Stomach (tissue), 9 donors: ENCODE data around the gene NPAS2. TPM values are rescaled to one million over a fixed set of nuclear protein-coding genes. Genes with fewer than 3 reads are reported as not detected.

Experiments used
- DNase-seq, 2 donors: peaks; one replicate each; pipeline versions ENCODE4 v3.0.0 to v3.0.0-alpha.2; 2013 to 2019
- H3K27ac ChIP-seq, 5 donors: fragments of 200-600 bp in 4 of 5; sonication (generic) in 4 of 5; one replicate each; pipeline ENCODE4 v1.5.1; 2013 to 2019; ENCODE audit warnings: mild to moderate bottlenecking in 1 of 5, moderate library complexity in 1 of 5
- H3K27me3 ChIP-seq, 3 donors: fragments of 200-600 bp; sonication (generic); one replicate each; pipeline ENCODE4 v1.5.1; 2017 to 2019; ENCODE audit warnings: mixed run types in 1 of 3
- H3K36me3 ChIP-seq, 4 donors: fragments of 200-600 bp; sonication (generic); 1 replicate in 3 of 4; 2 replicates in 1 of 4; pipeline ENCODE4 v1.5.1; 2016 to 2019
- H3K4me1 ChIP-seq, 4 donors: fragments of 200-600 bp; sonication (generic); one replicate each; pipeline ENCODE4 v1.5.1; 2016 to 2019
- H3K4me3 ChIP-seq, 4 donors: fragments of 200-600 bp; sonication (generic) in 3 of 4; one replicate each; pipeline ENCODE4 v1.5.1; 2016 to 2019; ENCODE audit warnings: mild to moderate bottlenecking in 1 of 4
- H3K9me3 ChIP-seq, 4 donors: fragments of 200-600 bp; sonication (generic); one replicate each; pipeline ENCODE4 v1.5.1; 2016 to 2019
- CTCF ChIP-seq, 7 experiments: fragments of 450-650 bp in 4 of 7; fragments of 200-600 bp in 3 of 7; sonication (generic) in 3 of 7; IDR thresholded peaks; one replicate each; pipeline ENCODE4 v1.5.1; 2016 to 2019; ENCODE audit warnings: antibody characterized with exemption in 7 of 7, control low read depth in 2 of 7, mild to moderate bottlenecking in 1 of 7
- EP300 ChIP-seq: sonication (generic); formaldehyde crosslinking; IDR thresholded peaks from one replicate; pipeline ENCODE4 v1.6.1; 2017; ENCODE audit warnings: antibody characterized with exemption
- POLR2A ChIP-seq, 4 donors: fragments of 450-650 bp; IDR thresholded peaks; one replicate each; pipeline ENCODE4 v1.6.1; 2016; ENCODE audit warnings: antibody characterized with exemption in 4 of 4, control low read depth in 2 of 4, mild to moderate bottlenecking in 1 of 4, moderate library complexity in 1 of 4
- POLR2AphosphoS5 ChIP-seq, 3 donors: sonication (generic); formaldehyde crosslinking; IDR thresholded peaks; one replicate each; pipeline ENCODE4 v1.6.1; 2016; ENCODE audit warnings: antibody characterized with exemption in 3 of 3
- WGBS, 5 donors: extraction: QIAGEN DNeasy Blood & Tissue Kit in 3 of 5; methylation state at CpG; one replicate each; pipeline versions ENCODE4 v1.1.5 to v1.1.7; 2013 to 2018; 5-methylcytosine and 5-hydroxymethylcytosine counted together
- intact Hi-C: fragments of 100-400 bp; cut with DNase I; formaldehyde crosslinking; loops from one replicate; pipeline ENCODE4 v1.15.1; 2023; ENCODE audit warnings: low total_unique reads
- polyA plus RNA-seq, 3 donors: library from polyadenylated mRNA; stranded (reverse); fragments of 200-250 nt; gene quantifications; one replicate each; pipeline ENCODE4 v1.2.3, GENCODE V29; 2013
- total RNA-seq, 5 donors: library from RNA; depleted of rRNA; stranded (reverse); fragments of >200 nt; gene quantifications; one replicate each; pipeline versions ENCODE4 v1.1.0 to v1.2.3, GENCODE V29; 2014 to 2016
- donor health status: healthy with polysubstance abuse.
- donor health status: Bipolar disorder and iron deficiency.
- donor health status: healthy.

NPAS2 gene
- total and polyA plus RNA-seq, 8 donors = 13.1 to 148 (median 28.0) TPM

- 85 to 96% (median 92%) methylated on average over 4 of the region's 4 CpGs for WGBS, 5 donors
- no peak for TF ChIP-seq POLR2A (IDR thresholded peaks at IDR 0.05)
- TF ChIP-seq POLR2AphosphoS5 (IDR thresholded peaks at IDR 0.05) = no peak
- TF ChIP-seq CTCF (IDR thresholded peaks at IDR 0.05) = no peak
- no peak for TF ChIP-seq EP300
- H3K9me3 ChIP-seq = no peaks in the 10 kb centered on the region
- peaks cover 0 to 8% (median 4%) of the 10 kb centered on the region in 4 donors for H3K4me1 ChIP-seq
- intact Hi-C loops = no loop called here
- DNase-seq = no peak
- no peak overlapping the region for H3K4me3 ChIP-seq
- no peaks in the 10 kb centered on the region for H3K36me3 ChIP-seq
- H3K27ac ChIP-seq = no peak overlapping the region
- H3K27me3 ChIP-seq = no peaks in the 10 kb centered on the region
Measured at GRCh38 chr2:100852447-100852846, 32.5 kb downstream of the NPAS2 start.

GRCh38 chr2:100852999-100853908, 33.3 kb downstream of the NPAS2 start:
- no peak overlapping the region for H3K4me3 ChIP-seq
- peaks cover 0 to 16% (median 10%) of the 10 kb centered on the region in 4 donors for H3K4me1 ChIP-seq
- H3K36me3 ChIP-seq = no peaks in the 10 kb centered on the region
- no peak for DNase-seq
- WGBS, 5 donors = 77 to 84% (median 84%) methylated on average over 14 of the region's 14 CpGs
- H3K27me3 ChIP-seq = no peaks in the 10 kb centered on the region
- no peak for TF ChIP-seq CTCF (IDR thresholded peaks at IDR 0.05)
- no peak for TF ChIP-seq EP300
- TF ChIP-seq POLR2A (IDR thresholded peaks at IDR 0.05) = no peak
- TF ChIP-seq POLR2AphosphoS5 (IDR thresholded peaks at IDR 0.05) = no peak
- H3K27ac ChIP-seq = no peak overlapping the region
- intact Hi-C loops = no loop called here
- H3K9me3 ChIP-seq = no peaks in the 10 kb centered on the region

- H3K4me1 ChIP-seq = peaks cover 0 to 16% (median 11%) of the 10 kb centered on the region in 4 donors
- no peak overlapping the region for H3K27ac ChIP-seq
- DNase-seq = no peak
- no peak overlapping the region for H3K4me3 ChIP-seq
- H3K9me3 ChIP-seq = no peaks in the 10 kb centered on the region
- H3K27me3 ChIP-seq = no peaks in the 10 kb centered on the region
- TF ChIP-seq POLR2A (IDR thresholded peaks at IDR 0.05) (no peak), EP300 (no peak), POLR2AphosphoS5 (IDR thresholded peaks at IDR 0.05) (no peak), CTCF (IDR thresholded peaks at IDR 0.05) (no peak)
- intact Hi-C loops = no loop called here
- 76 to 86% (median 85%) methylated on average over 10 of the region's 10 CpGs for WGBS, 5 donors
- no peaks in the 10 kb centered on the region for H3K36me3 ChIP-seq
Measured at GRCh38 chr2:100853909-100854810, 34.2 kb downstream of the NPAS2 start.

- intact Hi-C loops = no loop called here
- WGBS, 5 donors = 81 to 92% (median 85%) methylated on average over 7 of the region's 7 CpGs
- Histone ChIP-seq H3K27ac (no peak overlapping the region), H3K4me3 (no peak overlapping the region), H3K36me3 (no peaks in the 10 kb centered on the region), H3K4me1 (peaks cover 0 to 16% (median 11%) of the 10 kb centered on the region in 4 donors), H3K9me3 (no peaks in the 10 kb centered on the region), H3K27me3 (no peaks in the 10 kb centered on the region)
- TF ChIP-seq POLR2AphosphoS5 (IDR thresholded peaks at IDR 0.05) (no peak), POLR2A (IDR thresholded peaks at IDR 0.05) (no peak), EP300 (no peak), CTCF (IDR thresholded peaks at IDR 0.05) (no peak)
- no peak for DNase-seq
Measured at GRCh38 chr2:100855084-100855483, 35.1 kb downstream of the NPAS2 start.
